Mammary epithelial cell (primary cell): ENCODE results near the gene MYO16.

Experiments used
- CTCF ChIP-seq, 2 donors: IDR thresholded peaks in 1 of 2; conservative IDR thresholded peaks in 1 of 2; 2 replicates each; pipeline ENCODE4 v1.5.1; 2011 to 2012; ENCODE audit warnings: inconsistent platforms in 2 of 2, low read length in 2 of 2, mild to moderate bottlenecking in 2 of 2, control low read depth in 1 of 2, low read depth in 1 of 2; ENCODE audit not compliant: insufficient read depth in 1 of 2; ENCODE audit errors: extremely low read depth in 1 of 2
- EZH2 ChIP-seq: IDR thresholded peaks from 2 replicates; pipeline ENCODE4 v1.6.1; 2012; ENCODE audit warnings: low read length, inconsistent platforms, borderline replicate concordance

- TF ChIP-seq CTCF (conservative IDR thresholded peaks at IDR 0.05 in 1 of 2, IDR thresholded peaks at IDR 0.05 in 1 of 2; ENCODE audit: extremely low read depth in 1 of 2, insufficient read depth in 1 of 2, low read depth in 1 of 2, low read length in 2 of 2) (no peak), EZH2 (no peak)
These were observed 295.7 kb downstream of the MYO16 start for GRCh38 chr13:108925070-108925469.
